ENCODE results near the gene TMC6.
"Not testable (repeated sequence)": the region's sequence is repeated elsewhere in the genome, so short reads cannot be mapped to it uniquely, and the experiment has no call there.

Gene TMC6

GRCh38 chr17:78122931-78123249, 5.7 kb downstream of the TMC6 start:
- no peak for DNase-seq

- no peak for DNase-seq
Measured at GRCh38 chr17:78122216-78122930, 6.2 kb downstream of the TMC6 start.

GRCh38 chr17:78121801-78122215, 6.7 kb downstream of the TMC6 start:
- no peak for DNase-seq

- no peak for DNase-seq
Measured at GRCh38 chr17:78120971-78121800, 7.4 kb downstream of the TMC6 start.

- no peak for DNase-seq
Measured at GRCh38 chr17:78120537-78120936, 8.0 kb downstream of the TMC6 start.

GRCh38 chr17:78118801-78119241, 9.7 kb downstream of the TMC6 start:
- no peak for DNase-seq

GRCh38 chr17:78117027-78117981, 11.3 kb downstream of the TMC6 start:
- peak; percentile 77 for DNase-seq

GRCh38 chr17:78116411-78116810, 12.1 kb downstream of the TMC6 start:
- DNase-seq = no peak

GRCh38 chr17:78115803-78116202, 12.8 kb downstream of the TMC6 start:
- not testable (repeated sequence) for DNase-seq

GRCh38 chr17:78114831-78115723, 13.5 kb downstream of the TMC6 start:
- no peak for DNase-seq

- DNase-seq = no peak
Measured at GRCh38 chr17:78113804-78114785, 14.5 kb downstream of the TMC6 start.

GRCh38 chr17:78112518-78113471, 15.8 kb downstream of the TMC6 start:
- DNase-seq = peak; percentile 71

- DNase-seq = no peak
Measured at GRCh38 chr17:78111727-78112517, 16.6 kb downstream of the TMC6 start.

- no peak for DNase-seq
Measured at GRCh38 chr17:78111016-78111726, 17.4 kb downstream of the TMC6 start.

GRCh38 chr17:78110363-78111015, 18.1 kb downstream of the TMC6 start:
- DNase-seq = no peak

- DNase-seq = no peak
Measured at GRCh38 chr17:78109489-78109761, 19.1 kb downstream of the TMC6 start.

GRCh38 chr17:78108726-78109488, 19.6 kb downstream of the TMC6 start:
- DNase-seq = no peak
